ENCODE measurements around the gene KPNA4.
A peak's percentile ranks its signal among the peaks of the same experiment; 100 is the strongest.
"Not testable (repeated sequence)": the region's sequence is repeated elsewhere in the genome, so short reads cannot be mapped to it uniquely, and the experiment has no call there.

The KPNA4 gene

GRCh38 chr3:160569894-160570652 is 4.7 kb upstream of the KPNA4 start:
- DNase-seq, result no peak

GRCh38 chr3:160568989-160569388 is 3.6 kb upstream of the KPNA4 start:
- DNase-seq, result no peak

GRCh38 chr3:160567774-160568173 is 2.4 kb upstream of the KPNA4 start:
- DNase-seq, result no peak

GRCh38 chr3:160566499-160566898 is 1.1 kb upstream of the KPNA4 start:
- DNase-seq, result no peak

- DNase-seq, result peak; percentile 43
These were observed 376 bp downstream of the KPNA4 start for GRCh38 chr3:160564949-160565441.

GRCh38 chr3:160564258-160564911 is 986 bp downstream of the KPNA4 start:
- DNase-seq, result no peak

- no peak for DNase-seq
These were observed 2.4 kb downstream of the KPNA4 start for GRCh38 chr3:160562952-160563351.

- no peak for DNase-seq
These were observed 7.8 kb downstream of the KPNA4 start for GRCh38 chr3:160557571-160557970.

- DNase-seq, result no peak
These were observed 9.2 kb downstream of the KPNA4 start for GRCh38 chr3:160556141-160556540.

- DNase-seq, result no peak
These were observed 10.4 kb downstream of the KPNA4 start for GRCh38 chr3:160554980-160555379.

GRCh38 chr3:160553827-160554226 is 11.5 kb downstream of the KPNA4 start:
- no peak for DNase-seq

- no peak for DNase-seq
These were observed 18.6 kb downstream of the KPNA4 start for GRCh38 chr3:160546727-160547126.

GRCh38 chr3:160545504-160545871 is 19.9 kb downstream of the KPNA4 start:
- no peak for DNase-seq

- DNase-seq, result no peak
These were observed 20.4 kb downstream of the KPNA4 start for GRCh38 chr3:160544844-160545503.

- no peak for DNase-seq
These were observed 24.8 kb downstream of the KPNA4 start for GRCh38 chr3:160540551-160540950.

GRCh38 chr3:160538895-160539294 is 26.5 kb downstream of the KPNA4 start:
- DNase-seq, result no peak

- no peak for DNase-seq
These were observed 27.6 kb downstream of the KPNA4 start for GRCh38 chr3:160537729-160538128.

- DNase-seq, result no peak
These were observed 33.0 kb downstream of the KPNA4 start for GRCh38 chr3:160532371-160532770.

GRCh38 chr3:160531311-160531710 is 34.1 kb downstream of the KPNA4 start:
- no peak for DNase-seq

GRCh38 chr3:160516391-160516790 is 49.0 kb downstream of the KPNA4 start:
- not testable (repeated sequence) for DNase-seq

GRCh38 chr3:160501325-160501724 is 64.0 kb downstream of the KPNA4 start:
- no peak for DNase-seq

- DNase-seq, result no peak
These were observed 67.2 kb downstream of the KPNA4 start for GRCh38 chr3:160498202-160498601.

GRCh38 chr3:160490166-160490565 is 75.2 kb downstream of the KPNA4 start:
- no peak for DNase-seq

- DNase-seq, result no peak
These were observed 78.9 kb downstream of the KPNA4 start for GRCh38 chr3:160486459-160486869.
